T-cell (primary cell): ENCODE measurements around the gene ZNF341. TPM values are rescaled to one million over a fixed set of nuclear protein-coding genes. Genes with fewer than 3 reads are reported as not detected.

Experiments
- ATAC-seq, 4 experiments: fragments of 200-7000 bp in 3 of 4; fragments of 150-1000 bp in 1 of 4; cut with Tn5 transposase; replicated peaks in 1 of 4; 1 replicate in 3 of 4; 2 replicates in 1 of 4; pipeline ENCODE4 v1.10.0; 2021; ENCODE audit warnings: moderate library complexity in 3 of 4, mild to moderate bottlenecking in 2 of 4, moderate number of reproducible peaks in 1 of 4
- CTCF ChIA-PET, 2 donors: fragments of 300-600 bp; sonication (Branson Sonifier 250); formaldehyde crosslinking; loops; one replicate each; lab custom pipeline; 2022; ENCODE audit warnings: antibody characterized with exemption in 2 of 2; lab: Charles Lee
- POLR2A ChIA-PET, 2 donors: fragments of 300-600 bp; sonication (Branson Sonifier 250); formaldehyde crosslinking; loops; one replicate each; lab custom pipeline; 2022; ENCODE audit warnings: antibody characterized with exemption in 2 of 2; lab: Charles Lee
- DNase-seq, 35 experiments: peaks; one replicate each; pipeline versions ENCODE4 v3.0.0 to v3.0.0-alpha.2; 2013 to 2023
- H3K27ac ChIP-seq: one replicate; pipeline ENCODE4 v1.5.1; 2013; ENCODE audit warnings: low read length
- H3K27me3 ChIP-seq, 2 experiments: replicated peaks in 1 of 2; 1 replicate in 1 of 2; 2 replicates in 1 of 2; pipeline versions ENCODE4 v1.6.1 to v1.7.0; 2013; ENCODE audit warnings: low read length in 1 of 2, mixed read lengths in 1 of 2; ENCODE audit not compliant: control insufficient read depth in 2 of 2, insufficient read depth in 2 of 2; ENCODE audit errors: extremely low read depth in 1 of 2
- H3K36me3 ChIP-seq, 2 donors: 1 replicate in 1 of 2; 2 replicates in 1 of 2; pipeline versions ENCODE4 v1.6.1 to v1.7.0; 2013; ENCODE audit warnings: low read length in 1 of 2; ENCODE audit not compliant: control insufficient read depth in 2 of 2, insufficient read depth in 1 of 2; ENCODE audit errors: extremely low read depth in 1 of 2
- H3K4me1 ChIP-seq, 2 experiments: 1 replicate in 1 of 2; 2 replicates in 1 of 2; pipeline versions ENCODE4 v1.6.1 to v1.7.0; 2013; ENCODE audit warnings: low read length in 2 of 2, mixed read lengths in 1 of 2; ENCODE audit not compliant: insufficient read depth in 2 of 2, control insufficient read depth in 1 of 2; ENCODE audit errors: extremely low read depth in 1 of 2
- H3K4me3 ChIP-seq, 2 donors: 1 replicate in 1 of 2; 2 replicates in 1 of 2; pipeline versions ENCODE4 v1.5.1 to v1.7.0; 2013; ENCODE audit warnings: mild to moderate bottlenecking in 2 of 2, low read length in 1 of 2, moderate library complexity in 1 of 2; ENCODE audit not compliant: control insufficient read depth in 1 of 2; ENCODE audit errors: extremely low read depth in 1 of 2
- H3K9me3 ChIP-seq: 2 replicates; pipeline ENCODE4 v1.7.0; 2013
- H3K27ac Mint-ChIP-seq, 2 donors: one replicate each; pipeline ENCODE4 v1.8.0; 2020 to 2021; ENCODE audit warnings: mild to moderate bottlenecking in 2 of 2, mixed read lengths in 2 of 2
- H3K27me3 Mint-ChIP-seq, 2 donors: one replicate each; pipeline ENCODE4 v1.8.0; 2021 to 2022; ENCODE audit warnings: mixed read lengths in 2 of 2
- H3K36me3 Mint-ChIP-seq: one replicate; pipeline ENCODE4 v1.8.0; 2021; ENCODE audit warnings: mixed read lengths
- H3K4me1 Mint-ChIP-seq, 3 donors: one replicate each; pipeline ENCODE4 v1.8.0; 2020 to 2022; ENCODE audit warnings: mixed read lengths in 3 of 3, mild to moderate bottlenecking in 1 of 3
- H3K4me3 Mint-ChIP-seq, 3 donors: one replicate each; pipeline ENCODE4 v1.8.0; 2020 to 2022; ENCODE audit warnings: mild to moderate bottlenecking in 3 of 3, mixed read lengths in 3 of 3, moderate library complexity in 3 of 3
- H3K9me3 Mint-ChIP-seq, 3 donors: one replicate each; pipeline ENCODE4 v1.8.0; 2020 to 2022; ENCODE audit warnings: mixed read lengths in 3 of 3
- WGBS: methylation state at CpG from one replicate; pipeline ENCODE4 v1.1.5; 2013; ENCODE audit warnings: missing lambda C conversion rate; ENCODE audit not compliant: insufficient coverage; 5-methylcytosine and 5-hydroxymethylcytosine counted together
- total RNA-seq, 35 experiments: library from RNA in 6 of 35; stranded (reverse) in 6 of 35; fragments of 120-200 nt in 1 of 35; gene quantifications; one replicate each; pipeline versions ENCODE4 v1.2.1 to v1.2.4 and lab custom pipeline; 2013 to 2026

Gene ZNF341
- total RNA-seq, 5 donors from 2014 or later (not counting 1 experiment from before 2014, with no cell fraction given) = 4.0 to 6.1 (median 5.6) TPM

- ATAC-seq (no peak), DNase-seq (no peak)
- Histone ChIP-seq H3K27me3 (no peaks in the 10 kb centered on the region), H3K4me3 (no peak overlapping the region), H3K27ac (no peak overlapping the region), H3K4me1 (peaks cover 0 to 7% of the 10 kb centered on the region in 2 experiments), H3K9me3 (no peaks in the 10 kb centered on the region), H3K36me3 (peaks cover 7 to 27% of the 10 kb centered on the region in 2 donors)
- Mint-ChIP-seq H3K9me3 (peaks cover 0 to 6% (median 5%) of the 10 kb centered on the region in 3 donors), H3K27me3 (no peaks in the 10 kb centered on the region), H3K27ac (no peak overlapping the region), H3K36me3 (peaks cover 52% of the 10 kb centered on the region), H3K4me3 (no peak overlapping the region), H3K4me1 (peaks cover 4 to 6% (median 5%) of the 10 kb centered on the region in 3 donors)
- ChIA-PET POLR2A (no interaction called here), CTCF (no interaction called here)
- no CpG with 5 or more reads among the region's 1 CpG for WGBS
These were observed 25.7 kb downstream of the ZNF341 start for GRCh38 chr20:33757458-33757857.

- Histone ChIP-seq H3K27me3 (no peaks in the 10 kb centered on the region), H3K4me1 (no peaks in the 10 kb centered on the region), H3K9me3 (no peaks in the 10 kb centered on the region), H3K36me3 (peaks cover 7 to 9% of the 10 kb centered on the region in 2 donors), H3K27ac (no peak overlapping the region), H3K4me3 (no peak overlapping the region)
- Mint-ChIP-seq H3K27ac (no peak overlapping the region), H3K9me3 (peaks cover 0 to 6% (median 5%) of the 10 kb centered on the region in 3 donors), H3K27me3 (no peaks in the 10 kb centered on the region), H3K4me1 (no peaks in the 10 kb centered on the region), H3K36me3 (peaks cover 40% of the 10 kb centered on the region), H3K4me3 (no peak overlapping the region)
- ATAC-seq = no peak
- no peak for DNase-seq
- WGBS = 93% methylated on average over 11 of the region's 13 CpGs
- ChIA-PET POLR2A (interaction anchor here in 1 of 2 donors (0.6 kb wide), 1 partner anchor 24 kb away, joined by 3 read pairs; no protein-coding TSS in a partner anchor), CTCF (no interaction called here)
These were observed 30.0 kb downstream of the ZNF341 start for GRCh38 chr20:33761698-33762250.

- Mint-ChIP-seq H3K9me3 (no peaks in the 10 kb centered on the region), H3K36me3 (peaks cover 28% of the 10 kb centered on the region), H3K27me3 (no peaks in the 10 kb centered on the region), H3K4me1 (no peaks in the 10 kb centered on the region), H3K27ac (no peak overlapping the region), H3K4me3 (no peak overlapping the region)
- H3K27ac ChIP-seq = no peak overlapping the region
- H3K36me3 ChIP-seq = peaks cover 0 to 14% of the 10 kb centered on the region in 2 donors
- H3K4me3 ChIP-seq = no peak overlapping the region
- 100% methylated on average over 1 of the region's 2 CpGs for WGBS
- DNase-seq (no peak), ATAC-seq (no peak)
- ChIA-PET CTCF (no interaction called here), POLR2A (no interaction called here)
- H3K27me3 ChIP-seq = no peaks in the 10 kb centered on the region
- H3K4me1 ChIP-seq = no peaks in the 10 kb centered on the region
- H3K9me3 ChIP-seq = no peaks in the 10 kb centered on the region
These were observed 33.3 kb downstream of the ZNF341 start for GRCh38 chr20:33765099-33765498.

GRCh38 chr20:33765592-33765991, 33.8 kb downstream of the ZNF341 start:
- no peak overlapping the region for H3K27ac Mint-ChIP-seq
- Histone ChIP-seq H3K4me3 (no peak overlapping the region), H3K27ac (no peak overlapping the region), H3K27me3 (no peaks in the 10 kb centered on the region), H3K9me3 (no peaks in the 10 kb centered on the region), H3K36me3 (peaks cover 0 to 17% of the 10 kb centered on the region in 2 donors), H3K4me1 (no peaks in the 10 kb centered on the region)
- no peak overlapping the region for H3K4me3 Mint-ChIP-seq
- ATAC-seq (no peak), DNase-seq (no peak)
- no peaks in the 10 kb centered on the region for H3K27me3 Mint-ChIP-seq
- ChIA-PET CTCF (no interaction called here), POLR2A (interaction anchor here in 1 of 2 donors (0.6 kb wide), 1 partner anchor 233 kb away, joined by 3 read pairs; no protein-coding TSS in a partner anchor)
- H3K9me3 Mint-ChIP-seq = no peaks in the 10 kb centered on the region
- peaks cover 28% of the 10 kb centered on the region for H3K36me3 Mint-ChIP-seq
- H3K4me1 Mint-ChIP-seq = no peaks in the 10 kb centered on the region
- WGBS = 100% methylated on average over 2 of the region's 5 CpGs

GRCh38 chr20:33766686-33767085, 34.9 kb downstream of the ZNF341 start:
- ChIA-PET POLR2A (interaction anchor here in 1 of 2 donors (0.7 kb wide), 1 partner anchor 226 kb away, joined by 3 read pairs; no protein-coding TSS in a partner anchor), CTCF (interaction anchor here in 1 of 2 donors (0.6 to 0.7 kb wide), 2 partner anchors 115 to 148 kb away, joined by 3 to 4 read pairs; no protein-coding TSS in a partner anchor)
- H3K4me1 ChIP-seq = no peaks in the 10 kb centered on the region
- H3K36me3 ChIP-seq = peaks cover 0 to 17% of the 10 kb centered on the region in 2 donors
- H3K27ac ChIP-seq = no peak overlapping the region
- H3K27ac Mint-ChIP-seq = no peak overlapping the region
- H3K9me3 ChIP-seq = no peaks in the 10 kb centered on the region
- no peak for ATAC-seq
- WGBS = 94% methylated on average over 7 of the region's 9 CpGs
- no peaks in the 10 kb centered on the region for H3K4me1 Mint-ChIP-seq
- no peaks in the 10 kb centered on the region for H3K9me3 Mint-ChIP-seq
- no peak overlapping the region for H3K4me3 Mint-ChIP-seq
- H3K4me3 ChIP-seq = no peak overlapping the region
- no peaks in the 10 kb centered on the region for H3K27me3 Mint-ChIP-seq
- H3K36me3 Mint-ChIP-seq = peaks cover 28% of the 10 kb centered on the region
- no peak for DNase-seq
- no peaks in the 10 kb centered on the region for H3K27me3 ChIP-seq

GRCh38 chr20:33767777-33768138, 36.0 kb downstream of the ZNF341 start:
- CTCF ChIA-PET = interaction anchor here in 1 of 2 donors (0.7 kb wide), 1 partner anchor 1073 kb away, joined by 4 read pairs; no protein-coding TSS in a partner anchor
- 100% methylated on average over 1 of the region's 2 CpGs for WGBS
- no peaks in the 10 kb centered on the region for H3K27me3 Mint-ChIP-seq

More at GRCh38 chr20:33767777-33768138, 36.0 kb downstream of the ZNF341 start:
- Mint-ChIP-seq H3K4me3 (no peak overlapping the region), H3K27ac (no peak overlapping the region), H3K9me3 (no peaks in the 10 kb centered on the region), H3K36me3 (peaks cover 29% of the 10 kb centered on the region), H3K4me1 (no peaks in the 10 kb centered on the region)
- no peaks in the 10 kb centered on the region for H3K9me3 ChIP-seq
- H3K27ac ChIP-seq = no peak overlapping the region
- peaks cover 0 to 17% of the 10 kb centered on the region in 2 donors for H3K36me3 ChIP-seq
- POLR2A ChIA-PET = interaction anchor here in 1 of 2 donors (0.6 kb wide), 1 partner anchor 63 kb away, joined by 4 read pairs; no protein-coding TSS in a partner anchor
- H3K4me1 ChIP-seq = no peaks in the 10 kb centered on the region
- H3K27me3 ChIP-seq = no peaks in the 10 kb centered on the region
- H3K4me3 ChIP-seq = no peak overlapping the region
- DNase-seq = no peak
- ATAC-seq = no peak
